MM.1S (cell line): ENCODE measurements around the gene SFI1.
"Not testable (repeated sequence)": the region's sequence is repeated elsewhere in the genome, so short reads cannot be mapped to it uniquely, and the experiment has no call there.

Experiments
- DNase-seq: peaks from one replicate; pipeline ENCODE4 v3.0.0-alpha.2; 2015
- H2AFZ ChIP-seq: fragments of 300-600 bp; sonication (generic); 2 replicates; pipeline ENCODE4 v1.6.0; 2016; ENCODE audit warnings: antibody characterized with exemption, low read length
- H3F3A ChIP-seq: fragments of 300-600 bp; sonication (generic); 2 replicates; pipeline ENCODE4 v1.6.1; 2016; ENCODE audit warnings: mild to moderate bottlenecking, antibody characterized with exemption, low read length, moderate library complexity, mixed read lengths; ENCODE audit not compliant: insufficient read depth
- H3K27ac ChIP-seq: fragments of 300-600 bp; sonication (generic); 2 replicates; pipeline ENCODE4 v1.5.1; 2016; ENCODE audit warnings: mild to moderate bottlenecking, low read length
- H3K27me3 ChIP-seq: fragments of 300-600 bp; sonication (generic); replicated peaks from 2 replicates; pipeline ENCODE4 v1.6.0; 2016; ENCODE audit warnings: low read length; ENCODE audit not compliant: insufficient read depth
- H3K36me3 ChIP-seq: fragments of 300-600 bp; sonication (generic); replicated peaks from 2 replicates; pipeline ENCODE4 v1.6.1; 2016; ENCODE audit warnings: mild to moderate bottlenecking, low read length, mixed read lengths; ENCODE audit not compliant: insufficient read depth
- H3K4me1 ChIP-seq: fragments of 300-600 bp; sonication (generic); 2 replicates; pipeline ENCODE4 v1.6.1; 2016; ENCODE audit warnings: low read length, mixed read lengths
- H3K4me2 ChIP-seq: fragments of 300-600 bp; sonication (generic); 2 replicates; pipeline ENCODE4 v1.6.0; 2016; ENCODE audit warnings: low read depth, low read length
- H3K4me3 ChIP-seq: fragments of 300-600 bp; sonication (generic); 2 replicates; pipeline ENCODE4 v1.5.1; 2016; ENCODE audit warnings: low read length, mixed read lengths
- H3K79me2 ChIP-seq: fragments of 300-600 bp; sonication (generic); 2 replicates; pipeline ENCODE4 v1.6.1; 2016; ENCODE audit warnings: mixed run types, low read length, mixed read lengths
- H3K9ac ChIP-seq: fragments of 300-600 bp; sonication (generic); 2 replicates; pipeline ENCODE4 v1.6.1; 2016; ENCODE audit warnings: low read length, mixed read lengths
- H3K9me2 ChIP-seq: fragments of 300-600 bp; sonication (generic); replicated peaks from 2 replicates; pipeline ENCODE4 v1.6.1; 2016; ENCODE audit warnings: mild to moderate bottlenecking, low read length, mixed read lengths; ENCODE audit not compliant: insufficient read depth
- H3K9me3 ChIP-seq: fragments of 300-600 bp; sonication (generic); replicated peaks from 2 replicates; pipeline ENCODE4 v1.6.1; 2016; ENCODE audit warnings: mild to moderate bottlenecking, low read length, mixed read lengths; ENCODE audit not compliant: insufficient read depth
- H4K20me1 ChIP-seq: fragments of 300-600 bp; sonication (generic); 2 replicates; pipeline ENCODE4 v1.6.1; 2016; ENCODE audit warnings: mild to moderate bottlenecking, low read length, moderate library complexity, mixed read lengths; ENCODE audit not compliant: insufficient read depth
- EZH2 ChIP-seq: fragments of 300-600 bp; sonication (generic); optimal IDR thresholded peaks from 2 replicates; pipeline ENCODE3; 2017; ENCODE audit warnings: low read depth, mild to moderate bottlenecking, antibody characterized with exemption, low read length, mixed read lengths
- EZH2phosphoT487 ChIP-seq: fragments of 300-600 bp; sonication (generic); IDR thresholded peaks from 2 replicates; pipeline ENCODE4 v1.6.1; 2018; ENCODE audit warnings: antibody characterized with exemption, low read length
- TF ChIP-seq, protein P1 (sequence below): fragments of 300-600 bp; sonication (generic); IDR thresholded peaks from 2 replicates; pipeline ENCODE4 v1.5.1; 2016; ENCODE audit warnings: antibody characterized with exemption, low read length, mixed read lengths

Gene SFI1

DNA sequence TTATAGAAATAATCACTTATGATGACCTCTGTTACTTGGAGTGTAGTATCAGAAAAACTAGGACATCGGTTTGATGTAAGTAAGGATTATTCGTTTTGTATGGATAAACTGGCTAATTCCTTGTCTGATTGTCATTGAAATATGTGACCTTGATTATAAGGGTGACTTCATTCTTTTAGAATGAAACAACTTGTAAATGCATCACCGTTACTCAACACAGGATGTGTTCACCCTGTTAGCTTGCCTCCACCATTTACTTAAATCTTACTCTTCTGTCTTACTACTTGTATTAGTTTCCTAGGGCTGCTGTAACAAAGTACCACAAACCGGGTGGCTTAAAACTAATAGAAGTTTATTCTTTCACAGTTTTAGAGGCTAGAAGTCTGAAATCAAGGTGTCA lies 7.9 kb downstream of the SFI1 start:
- TF ChIP-seq EZH2phosphoT487 (no peak), EZH2 (no peak)
- TF ChIP-seq, protein P1, sequence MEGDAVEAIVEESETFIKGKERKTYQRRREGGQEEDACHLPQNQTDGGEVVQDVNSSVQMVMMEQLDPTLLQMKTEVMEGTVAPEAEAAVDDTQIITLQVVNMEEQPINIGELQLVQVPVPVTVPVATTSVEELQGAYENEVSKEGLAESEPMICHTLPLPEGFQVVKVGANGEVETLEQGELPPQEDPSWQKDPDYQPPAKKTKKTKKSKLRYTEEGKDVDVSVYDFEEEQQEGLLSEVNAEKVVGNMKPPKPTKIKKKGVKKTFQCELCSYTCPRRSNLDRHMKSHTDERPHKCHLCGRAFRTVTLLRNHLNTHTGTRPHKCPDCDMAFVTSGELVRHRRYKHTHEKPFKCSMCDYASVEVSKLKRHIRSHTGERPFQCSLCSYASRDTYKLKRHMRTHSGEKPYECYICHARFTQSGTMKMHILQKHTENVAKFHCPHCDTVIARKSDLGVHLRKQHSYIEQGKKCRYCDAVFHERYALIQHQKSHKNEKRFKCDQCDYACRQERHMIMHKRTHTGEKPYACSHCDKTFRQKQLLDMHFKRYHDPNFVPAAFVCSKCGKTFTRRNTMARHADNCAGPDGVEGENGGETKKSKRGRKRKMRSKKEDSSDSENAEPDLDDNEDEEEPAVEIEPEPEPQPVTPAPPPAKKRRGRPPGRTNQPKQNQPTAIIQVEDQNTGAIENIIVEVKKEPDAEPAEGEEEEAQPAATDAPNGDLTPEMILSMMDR, result no peak
- Histone ChIP-seq H3K9me2 (no peaks in the 10 kb centered on the region), H3K36me3 (no peaks in the 10 kb centered on the region), H3K4me1 (no peaks in the 10 kb centered on the region), H3K79me2 (peaks cover 42% of the 10 kb centered on the region), H3K9me3 (no peaks in the 10 kb centered on the region), H3F3A (no peaks in the 10 kb centered on the region), H2AFZ (no peak overlapping the region), H3K4me2 (no peak overlapping the region), H3K27me3 (no peaks in the 10 kb centered on the region), H4K20me1 (no peaks in the 10 kb centered on the region), H3K4me3 (no peak overlapping the region), H3K9ac (no peak overlapping the region), H3K27ac (no peak overlapping the region)
- DNase-seq, result no peak

DNA sequence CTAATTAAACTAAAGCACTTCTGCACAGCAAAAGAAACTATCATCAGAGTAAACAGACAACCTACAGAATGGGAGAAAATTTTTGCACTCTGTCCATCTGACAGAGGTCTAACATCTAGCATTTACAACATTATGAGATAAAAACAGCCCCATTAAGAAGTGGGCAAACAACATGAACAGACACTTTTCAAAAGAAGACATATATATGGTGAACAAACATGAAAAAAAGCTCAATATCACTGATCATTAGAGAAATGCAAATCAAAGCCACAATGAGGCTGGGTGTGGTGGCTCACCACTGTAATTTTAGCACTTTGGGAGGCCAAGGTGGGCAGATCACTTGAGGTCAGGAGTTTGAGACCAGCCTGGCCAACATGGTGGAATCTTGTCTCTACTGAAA lies 11.2 kb downstream of the SFI1 start:
- H3F3A ChIP-seq, H3K4me3 ChIP-seq, H3K4me1 ChIP-seq, H3K36me3 ChIP-seq, DNase-seq, H3K9me2 ChIP-seq, H3K27ac ChIP-seq, H4K20me1 ChIP-seq, H3K27me3 ChIP-seq, H2AFZ ChIP-seq, H3K4me2 ChIP-seq, H3K9ac ChIP-seq, H3K9me3 ChIP-seq: not testable (repeated sequence)
- peaks cover 28% of the 10 kb centered on the region for H3K79me2 ChIP-seq

DNA sequence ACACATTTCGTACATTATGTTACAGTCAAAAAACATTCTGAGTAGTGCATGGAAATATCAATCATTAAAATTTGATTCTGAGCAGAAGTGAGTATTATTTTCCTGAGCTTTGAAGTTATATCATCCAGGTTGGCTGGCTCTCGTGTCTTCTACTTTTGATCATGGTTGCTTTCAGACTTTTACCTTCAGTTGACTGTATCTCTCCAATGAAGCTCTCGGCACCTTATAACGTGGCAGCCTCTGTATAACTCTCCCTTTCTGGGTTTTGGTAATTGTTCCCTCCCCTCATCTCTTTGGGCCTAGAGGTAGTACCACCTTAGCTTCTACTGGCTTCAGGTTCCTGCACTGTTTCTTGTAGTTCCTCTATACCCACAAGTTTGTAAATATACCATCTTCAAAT lies 12.2 kb downstream of the SFI1 start:
- no peaks in the 10 kb centered on the region for H3K27me3 ChIP-seq
- H3K79me2 ChIP-seq, result peaks cover 19% of the 10 kb centered on the region
- no peaks in the 10 kb centered on the region for H3K9me2 ChIP-seq
- no peaks in the 10 kb centered on the region for H3K4me1 ChIP-seq
- H3K36me3 ChIP-seq, result no peaks in the 10 kb centered on the region
- DNase-seq, result no peak
- H3F3A ChIP-seq, result no peaks in the 10 kb centered on the region
- no peak overlapping the region for H3K4me3 ChIP-seq
- no peak overlapping the region for H3K9ac ChIP-seq
- TF ChIP-seq EZH2phosphoT487, result no peak
- TF ChIP-seq, protein P1, result no peak
- no peak for TF ChIP-seq EZH2
- H4K20me1 ChIP-seq, result no peaks in the 10 kb centered on the region
- no peaks in the 10 kb centered on the region for H3K9me3 ChIP-seq
- H2AFZ ChIP-seq, result no peak overlapping the region
- H3K27ac ChIP-seq, result no peak overlapping the region
- H3K4me2 ChIP-seq, result no peak overlapping the region

DNA sequence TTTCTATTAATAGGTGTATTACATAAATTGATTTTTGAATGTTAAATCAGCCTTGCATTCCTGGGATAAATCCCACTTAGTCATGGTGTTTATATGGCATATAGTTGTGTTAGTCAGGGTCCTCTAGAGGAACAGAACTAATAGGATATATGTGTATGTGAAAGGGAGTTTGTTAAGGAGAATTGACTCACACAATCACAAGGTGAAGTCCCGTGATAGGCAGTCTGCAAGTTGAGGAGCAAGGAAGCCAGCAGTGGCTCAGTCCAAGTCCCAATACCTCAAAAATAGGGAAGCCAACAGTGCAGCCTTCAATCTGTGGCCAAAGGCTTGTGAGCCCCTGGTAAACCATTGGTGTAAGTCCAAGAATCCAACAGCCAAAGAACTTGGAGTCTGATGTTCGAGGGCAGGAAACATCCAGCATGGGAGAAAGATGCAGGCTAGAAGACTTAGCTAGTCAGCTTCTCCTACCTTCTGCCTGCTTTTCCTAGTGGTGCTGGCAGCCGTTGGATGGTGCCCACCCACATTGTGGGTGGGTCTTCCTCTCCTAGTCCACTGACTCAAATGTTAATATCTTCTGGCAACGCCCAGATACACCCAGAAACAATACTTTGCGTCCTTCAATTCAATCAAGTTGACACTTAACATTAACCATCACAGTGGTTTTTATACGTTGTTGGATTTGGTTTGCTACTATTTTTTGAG lies 12.9 kb downstream of the SFI1 start:
- H3K4me2 ChIP-seq, result no peak overlapping the region
- no peak overlapping the region for H3K4me3 ChIP-seq
- H4K20me1 ChIP-seq, result no peaks in the 10 kb centered on the region
- peaks cover 12% of the 10 kb centered on the region for H3K79me2 ChIP-seq
- no peak overlapping the region for H3K9ac ChIP-seq
- no peaks in the 10 kb centered on the region for H3K4me1 ChIP-seq
- H3K9me3 ChIP-seq, result no peaks in the 10 kb centered on the region
- H3F3A ChIP-seq, result no peaks in the 10 kb centered on the region
- H3K36me3 ChIP-seq, result no peaks in the 10 kb centered on the region
- no peak overlapping the region for H2AFZ ChIP-seq
- H3K27ac ChIP-seq, result no peak overlapping the region
- H3K9me2 ChIP-seq, result no peaks in the 10 kb centered on the region
- no peak for DNase-seq
- no peak for TF ChIP-seq EZH2phosphoT487
- no peak for TF ChIP-seq EZH2
- TF ChIP-seq, protein P1, result no peak
- no peaks in the 10 kb centered on the region for H3K27me3 ChIP-seq
